ENCODE measurements around the gene COX18. TPM values are rescaled to one million over a fixed set of nuclear protein-coding genes. Genes with fewer than 3 reads are reported as not detected.

COX18 gene
- total RNA-seq, 2 donors from 2014 or later, result 12.5 to 22.1 TPM

DNA sequence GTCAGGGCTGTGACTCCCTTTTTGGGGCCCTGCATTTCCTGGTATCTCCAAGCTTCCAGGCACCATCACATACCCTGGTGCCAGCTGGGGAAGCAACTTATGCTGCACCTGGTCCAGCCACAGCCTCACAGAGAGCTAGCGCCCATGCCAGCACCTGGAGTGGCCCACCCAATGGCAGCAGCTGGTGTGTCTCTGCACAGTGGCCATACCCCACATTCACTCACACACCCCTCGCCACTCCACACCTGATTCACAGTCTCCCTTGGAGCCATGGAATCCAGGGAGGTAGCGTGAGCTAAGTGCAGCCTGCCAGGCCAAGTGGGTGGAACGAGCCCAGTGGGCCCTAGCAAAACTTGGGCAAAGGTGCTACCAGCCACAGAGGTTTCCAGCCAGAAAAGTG is 56.8 kb downstream of the COX18 start:
- Histone ChIP-seq H3K36me3 (replicated peaks in 1 of 2; ENCODE audit: insufficient read depth in 1 of 2, low read depth in 2 of 2) (no peaks in the 10 kb centered on the region), H3K4me1 (no peaks in the 10 kb centered on the region), H3K27me3 (no peaks in the 10 kb centered on the region), H3K9me3 (no peaks in the 10 kb centered on the region), H3K4me3 (no peak overlapping the region), H3K27ac (no peak overlapping the region)
- ATAC-seq (no peak), DNase-seq (no peak)
- TF ChIP-seq, protein P1, sequence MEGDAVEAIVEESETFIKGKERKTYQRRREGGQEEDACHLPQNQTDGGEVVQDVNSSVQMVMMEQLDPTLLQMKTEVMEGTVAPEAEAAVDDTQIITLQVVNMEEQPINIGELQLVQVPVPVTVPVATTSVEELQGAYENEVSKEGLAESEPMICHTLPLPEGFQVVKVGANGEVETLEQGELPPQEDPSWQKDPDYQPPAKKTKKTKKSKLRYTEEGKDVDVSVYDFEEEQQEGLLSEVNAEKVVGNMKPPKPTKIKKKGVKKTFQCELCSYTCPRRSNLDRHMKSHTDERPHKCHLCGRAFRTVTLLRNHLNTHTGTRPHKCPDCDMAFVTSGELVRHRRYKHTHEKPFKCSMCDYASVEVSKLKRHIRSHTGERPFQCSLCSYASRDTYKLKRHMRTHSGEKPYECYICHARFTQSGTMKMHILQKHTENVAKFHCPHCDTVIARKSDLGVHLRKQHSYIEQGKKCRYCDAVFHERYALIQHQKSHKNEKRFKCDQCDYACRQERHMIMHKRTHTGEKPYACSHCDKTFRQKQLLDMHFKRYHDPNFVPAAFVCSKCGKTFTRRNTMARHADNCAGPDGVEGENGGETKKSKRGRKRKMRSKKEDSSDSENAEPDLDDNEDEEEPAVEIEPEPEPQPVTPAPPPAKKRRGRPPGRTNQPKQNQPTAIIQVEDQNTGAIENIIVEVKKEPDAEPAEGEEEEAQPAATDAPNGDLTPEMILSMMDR (IDR thresholded peaks at IDR 0.05), result no peak
- TF ChIP-seq POLR2A (IDR thresholded peaks at IDR 0.05), result no peak
- 82 to 93% methylated on average over 4 of the region's 4 CpGs for WGBS, 2 donors
- intact Hi-C loops (cut with DNase I), result loop anchor here (10.0 kb wide), 1 partner anchor 508 kb away; no protein-coding TSS in a partner anchor

DNA sequence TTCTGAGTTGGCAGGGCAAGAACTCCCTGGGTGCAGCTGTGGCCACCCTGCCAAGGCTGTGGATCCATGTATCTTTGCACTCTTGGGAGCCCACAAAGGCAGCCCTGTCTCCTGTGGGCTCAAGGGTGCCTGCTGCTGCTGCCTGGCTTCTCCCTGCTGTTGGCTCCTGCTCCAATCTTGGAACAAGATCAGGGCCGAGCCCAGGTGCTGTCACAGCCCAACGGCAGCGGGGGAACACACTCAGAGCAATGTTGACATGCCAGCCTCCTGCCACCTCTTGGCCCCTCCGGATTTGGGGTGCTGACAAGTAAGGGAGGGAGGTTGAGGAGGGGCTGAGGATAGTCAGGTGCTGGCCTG is 57.9 kb downstream of the COX18 start:
- TF ChIP-seq, protein P1 (IDR thresholded peaks at IDR 0.05), result no peak
- TF ChIP-seq POLR2A (IDR thresholded peaks at IDR 0.05), result no peak
- no peak overlapping the region for H3K4me3 ChIP-seq
- H3K27me3 ChIP-seq, result no peaks in the 10 kb centered on the region
- H3K9me3 ChIP-seq, result no peaks in the 10 kb centered on the region
- no peaks in the 10 kb centered on the region for H3K4me1 ChIP-seq
- H3K36me3 ChIP-seq (replicated peaks in 1 of 2; ENCODE audit: insufficient read depth in 1 of 2, low read depth in 2 of 2), result no peaks in the 10 kb centered on the region
- 74% methylated on average over 3 of the region's 4 CpGs; no CpG with 5 or more reads in 1 of the 2 donors for WGBS, 2 donors
- ATAC-seq, result no peak
- no peak overlapping the region for H3K27ac ChIP-seq
- intact Hi-C loops (cut with DNase I), result loop anchor here (10.0 kb wide), 1 partner anchor 507 kb away; no protein-coding TSS in a partner anchor
- no peak for DNase-seq

DNA sequence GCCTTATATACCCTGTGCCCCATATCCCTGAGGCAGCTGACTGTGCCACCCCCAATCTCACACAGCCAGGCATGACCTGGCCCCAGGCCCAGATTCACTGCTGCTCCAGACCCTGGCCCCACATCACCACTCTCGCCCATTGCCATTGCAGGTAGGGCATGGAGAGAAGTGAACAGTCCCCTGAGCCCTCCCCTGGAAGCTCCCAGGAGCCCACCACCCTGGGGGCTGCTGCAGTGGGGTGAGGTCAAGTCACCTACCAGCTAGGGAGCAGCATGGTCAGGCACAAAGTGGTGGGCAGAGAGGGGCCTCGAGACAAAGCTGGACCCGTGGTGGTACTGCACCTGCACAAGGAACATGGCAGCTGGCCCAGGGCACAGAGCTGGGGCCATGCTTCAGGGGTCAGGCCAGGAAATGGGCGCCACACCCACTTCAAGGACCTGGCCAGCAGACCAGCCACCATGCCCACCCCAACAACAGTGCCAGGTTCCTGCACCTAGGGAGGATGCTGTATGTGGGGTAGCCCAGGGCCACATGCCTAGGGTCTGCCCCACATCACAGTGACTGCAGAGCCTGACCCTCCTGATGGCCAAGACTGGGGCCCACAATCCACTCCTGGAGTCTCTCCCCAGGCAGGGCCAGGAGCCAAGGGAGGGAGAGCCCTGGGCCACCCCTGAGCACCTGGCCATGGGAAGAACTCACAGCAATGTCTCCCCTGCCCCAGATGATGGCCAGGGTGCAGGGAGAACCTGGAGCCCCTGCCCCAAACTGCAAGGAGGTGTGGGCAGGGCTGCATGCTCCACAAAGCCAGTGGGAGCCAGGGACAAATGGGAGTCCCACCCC is 58.5 kb downstream of the COX18 start:
- no peaks in the 10 kb centered on the region for H3K27me3 ChIP-seq
- H3K36me3 ChIP-seq (replicated peaks in 1 of 2; ENCODE audit: insufficient read depth in 1 of 2, low read depth in 2 of 2), result no peaks in the 10 kb centered on the region
- no peaks in the 10 kb centered on the region for H3K9me3 ChIP-seq
- intact Hi-C loops (cut with DNase I), result loop anchor here (10.0 kb wide), 1 partner anchor 506 kb away; no protein-coding TSS in a partner anchor
- ATAC-seq, result no peak
- H3K4me3 ChIP-seq, result no peak overlapping the region
- H3K4me1 ChIP-seq, result no peaks in the 10 kb centered on the region
- TF ChIP-seq, protein P1 (IDR thresholded peaks at IDR 0.05), result no peak
- no peak for TF ChIP-seq POLR2A (IDR thresholded peaks at IDR 0.05)
- H3K27ac ChIP-seq, result no peak overlapping the region
- DNase-seq, result no peak
- WGBS, 2 donors, result 76 to 86% methylated on average over 1 to 4 of the region's 4 CpGs

DNA sequence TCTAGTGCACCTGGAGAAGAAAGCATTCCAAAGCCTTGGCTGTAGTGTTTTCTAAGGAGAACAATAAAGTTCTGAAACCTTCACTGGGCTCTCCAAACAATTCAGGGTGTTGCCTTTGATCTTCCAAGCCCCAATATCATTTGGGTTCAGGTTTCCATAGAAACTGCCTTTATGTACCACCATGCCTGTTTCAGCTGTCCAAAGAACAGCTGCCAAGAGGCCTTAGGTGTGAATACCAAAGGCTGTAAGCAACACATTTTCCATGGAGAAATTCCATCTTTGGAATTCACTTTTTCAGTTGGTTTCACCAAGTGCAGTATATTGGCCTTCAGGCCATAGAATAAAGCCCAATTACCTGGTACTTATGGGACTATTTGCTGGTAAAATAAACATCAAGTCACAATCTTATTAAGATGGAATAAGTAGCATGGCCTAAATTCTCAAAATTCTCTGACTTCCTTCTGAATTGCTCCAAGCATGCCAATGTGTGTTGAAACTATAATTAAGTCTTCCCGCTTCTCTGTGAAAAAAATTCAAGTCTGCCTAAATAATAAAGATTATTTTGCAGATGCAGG is 61.9 kb downstream of the COX18 start:
- Histone ChIP-seq H3K36me3 (replicated peaks in 1 of 2; ENCODE audit: insufficient read depth in 1 of 2, low read depth in 2 of 2) (no peaks in the 10 kb centered on the region), H3K4me1 (no peaks in the 10 kb centered on the region), H3K27ac (no peak overlapping the region), H3K4me3 (no peak overlapping the region), H3K27me3 (no peaks in the 10 kb centered on the region), H3K9me3 (no peaks in the 10 kb centered on the region)
- intact Hi-C loops (cut with DNase I), result no loop called here
- WGBS, 2 donors, result 86 to 94% methylated on average over 1 of the region's 1 CpG
- no peak for ATAC-seq
- DNase-seq, result no peak
- TF ChIP-seq, protein P1 (IDR thresholded peaks at IDR 0.05), result no peak
- no peak for TF ChIP-seq POLR2A (IDR thresholded peaks at IDR 0.05)
